Measurements from ENCODE around the gene HAPLN1.

Gene HAPLN1

GRCh38 chr5:83632874-83633273 is 87.8 kb downstream of the HAPLN1 start:
- TF ChIP-seq CREB1 (IDR thresholded peaks at IDR 0.05; ENCODE audit: low read depth): no peak
- TF ChIP-seq YY1 (IDR thresholded peaks at IDR 0.05; ENCODE audit: low read depth): no peak
- TF ChIP-seq REST (IDR thresholded peaks at IDR 0.05; ENCODE audit: low read depth): no peak
- TF ChIP-seq TEAD4 (IDR thresholded peaks at IDR 0.05): no peak
- no peak for TF ChIP-seq ZBTB7A (IDR thresholded peaks at IDR 0.05; ENCODE audit: low read depth)
- TF ChIP-seq TCF12 (IDR thresholded peaks at IDR 0.05; ENCODE audit: low read depth): no peak
- no peak for TF ChIP-seq TAF1 (IDR thresholded peaks at IDR 0.05; ENCODE audit: low read depth)
- TF ChIP-seq RAD21 (IDR thresholded peaks at IDR 0.05; ENCODE audit: low read depth): no peak
- TF ChIP-seq CEBPB (IDR thresholded peaks at IDR 0.05): no peak
- no peak for TF ChIP-seq MAX (IDR thresholded peaks at IDR 0.05)
- TF ChIP-seq FOXM1 (IDR thresholded peaks at IDR 0.05; ENCODE audit: borderline replicate concordance, low read depth): no peak
- TF ChIP-seq NFIC (IDR thresholded peaks at IDR 0.05): no peak
- no peak for TF ChIP-seq EP300 (IDR thresholded peaks at IDR 0.05; ENCODE audit: borderline replicate concordance)
- no peak for TF ChIP-seq USF1 (IDR thresholded peaks at IDR 0.05)
- no peak for TF ChIP-seq EGR1 (IDR thresholded peaks at IDR 0.05)

GRCh38 chr5:83628360-83628759 is 92.3 kb downstream of the HAPLN1 start:
- TF ChIP-seq ZBTB7A (IDR thresholded peaks at IDR 0.05; ENCODE audit: low read depth): no peak
- no peak for TF ChIP-seq TAF1 (IDR thresholded peaks at IDR 0.05; ENCODE audit: low read depth)
- TF ChIP-seq FOXM1 (IDR thresholded peaks at IDR 0.05; ENCODE audit: borderline replicate concordance, low read depth): no peak
- no peak for TF ChIP-seq EGR1 (IDR thresholded peaks at IDR 0.05)
- TF ChIP-seq NFIC (IDR thresholded peaks at IDR 0.05): no peak
- TF ChIP-seq CREB1 (IDR thresholded peaks at IDR 0.05; ENCODE audit: low read depth): no peak
- TF ChIP-seq TEAD4 (IDR thresholded peaks at IDR 0.05): no peak

GRCh38 chr5:83614841-83615240 is 105.8 kb downstream of the HAPLN1 start:
- TF ChIP-seq EGR1 (IDR thresholded peaks at IDR 0.05) (no peak), NFIC (IDR thresholded peaks at IDR 0.05) (no peak), EP300 (IDR thresholded peaks at IDR 0.05; ENCODE audit: borderline replicate concordance) (no peak), REST (IDR thresholded peaks at IDR 0.05; ENCODE audit: low read depth) (no peak), USF1 (IDR thresholded peaks at IDR 0.05) (no peak), TCF12 (IDR thresholded peaks at IDR 0.05; ENCODE audit: low read depth) (no peak), YY1 (IDR thresholded peaks at IDR 0.05; ENCODE audit: low read depth) (no peak), FOXM1 (IDR thresholded peaks at IDR 0.05; ENCODE audit: borderline replicate concordance, low read depth) (no peak), TEAD4 (IDR thresholded peaks at IDR 0.05) (no peak), CREB1 (IDR thresholded peaks at IDR 0.05; ENCODE audit: low read depth) (no peak), ZBTB7A (IDR thresholded peaks at IDR 0.05; ENCODE audit: low read depth) (no peak)

- TF ChIP-seq RAD21 (IDR thresholded peaks at IDR 0.05; ENCODE audit: low read depth) (peak; percentile 42; the same call in 1 of the 2 replicates), TCF12 (IDR thresholded peaks at IDR 0.05; ENCODE audit: low read depth) (no peak)
Measured at GRCh38 chr5:83608122-83608521, 112.5 kb downstream of the HAPLN1 start.

- no peak for TF ChIP-seq USF1 (IDR thresholded peaks at IDR 0.05)
- TF ChIP-seq EP300 (IDR thresholded peaks at IDR 0.05; ENCODE audit: borderline replicate concordance): no peak
- TF ChIP-seq RAD21 (IDR thresholded peaks at IDR 0.05; ENCODE audit: low read depth): no peak
- no peak for TF ChIP-seq NFIC (IDR thresholded peaks at IDR 0.05)
- no peak for TF ChIP-seq TEAD4 (IDR thresholded peaks at IDR 0.05)
- TF ChIP-seq CEBPB (IDR thresholded peaks at IDR 0.05): no peak
- no peak for TF ChIP-seq TAF1 (IDR thresholded peaks at IDR 0.05; ENCODE audit: low read depth)
- TF ChIP-seq CREB1 (IDR thresholded peaks at IDR 0.05; ENCODE audit: low read depth): no peak
- TF ChIP-seq TCF12 (IDR thresholded peaks at IDR 0.05; ENCODE audit: low read depth): no peak
- no peak for TF ChIP-seq MAX (IDR thresholded peaks at IDR 0.05)
- TF ChIP-seq ZBTB7A (IDR thresholded peaks at IDR 0.05; ENCODE audit: low read depth): no peak
Measured at GRCh38 chr5:83595217-83595616, 125.4 kb downstream of the HAPLN1 start.

- TF ChIP-seq REST (IDR thresholded peaks at IDR 0.05; ENCODE audit: low read depth): no peak
Measured at GRCh38 chr5:83590966-83591365, 129.7 kb downstream of the HAPLN1 start.

All from Ishikawa (cell line).